HG03135 (cell line): ENCODE results near the gene TBX6.

Source experiments
- ATAC-seq: cut with Tn5 transposase; IDR thresholded peaks from one replicate; pipeline ENCODE4 v1.9.1; 2021; ENCODE audit warnings: mild to moderate bottlenecking, moderate library complexity; ENCODE audit not compliant: unreplicated experiment

The TBX6 gene

DNA sequence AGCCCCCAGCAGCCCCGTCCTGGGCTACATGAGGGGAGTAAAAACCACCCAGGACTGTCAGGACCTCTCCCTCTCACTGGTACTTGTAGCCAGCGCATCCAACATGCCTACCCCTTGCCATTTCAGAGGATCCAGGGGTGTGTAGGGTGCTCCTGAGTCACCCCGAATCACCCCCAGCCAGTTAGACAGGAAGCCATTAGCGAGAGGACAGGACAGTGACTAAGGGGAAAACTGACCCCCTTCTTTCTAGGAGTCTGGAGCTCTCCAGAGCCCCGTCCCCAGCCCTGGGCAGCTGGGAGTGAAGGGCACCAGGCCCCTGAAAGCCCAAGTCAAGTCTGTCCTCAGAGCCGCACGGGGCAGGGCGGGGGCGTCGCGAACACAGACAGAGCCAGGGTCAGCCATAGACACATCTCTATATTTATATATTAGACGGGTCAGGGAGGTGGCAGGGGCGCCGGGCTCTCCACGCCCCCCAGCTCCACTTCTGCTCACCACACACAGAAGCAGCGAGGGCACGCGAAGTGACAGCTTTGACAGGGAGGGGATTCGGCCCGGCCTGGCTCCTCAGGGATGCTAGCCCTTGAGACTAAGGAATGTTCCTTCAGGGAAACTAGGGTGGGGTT lies 22.1 kb upstream of the TBX6 start:
- no peak for ATAC-seq

GRCh38 chr16:30113031-30113710 lies 21.4 kb upstream of the TBX6 start, which contains the start of gene GDPD3:
Gene GDPD3, minus strand, starts transcription at chr16:30113537. Its CDS starts 59 bp downstream, at chr16:30113478.
- ATAC-seq, result no peak

DNA sequence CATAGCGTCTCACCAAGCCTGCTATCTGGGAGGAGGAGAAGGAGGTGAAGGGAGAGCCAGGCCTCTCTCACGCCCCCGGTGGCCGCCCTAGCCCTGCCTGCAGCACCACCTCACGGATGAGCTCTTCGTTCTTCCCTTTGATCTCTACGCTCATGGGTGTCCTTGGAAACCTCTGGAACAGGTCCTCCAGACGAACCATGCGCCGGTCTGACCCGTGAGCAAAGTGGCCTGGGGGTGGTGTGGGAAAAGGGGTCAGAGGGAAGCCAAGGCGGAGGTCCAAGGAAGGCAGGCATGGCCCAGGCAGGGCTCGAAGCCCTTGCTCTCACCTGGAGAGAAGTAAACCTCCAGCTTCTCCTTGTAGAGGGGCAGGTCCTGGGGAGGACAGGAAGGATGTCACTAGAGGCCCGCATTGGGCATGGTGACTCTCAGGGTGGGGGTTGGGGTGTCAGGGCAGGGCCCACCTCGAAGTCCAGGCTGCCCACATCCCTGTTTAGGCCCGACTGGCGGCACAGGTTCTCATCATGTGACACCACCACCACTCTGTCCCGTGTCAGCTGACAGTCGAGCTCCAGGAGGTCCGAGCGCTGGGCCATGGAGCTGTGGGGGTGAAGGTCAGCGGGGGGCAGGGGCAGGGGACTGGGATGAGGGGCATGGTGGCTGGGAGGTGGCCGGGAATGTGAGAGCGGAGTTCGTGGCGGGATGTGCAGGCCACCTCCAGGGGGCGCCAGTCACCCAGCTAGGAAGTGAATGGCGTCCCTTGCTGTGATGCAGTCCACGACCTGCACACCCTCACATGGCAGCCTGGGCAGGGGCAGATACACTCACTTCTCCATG lies 20.7 kb upstream of the TBX6 start:
- no peak for ATAC-seq

- no peak for ATAC-seq
These were observed 18.9 kb upstream of the TBX6 start for GRCh38 chr16:30110661-30111060.

DNA sequence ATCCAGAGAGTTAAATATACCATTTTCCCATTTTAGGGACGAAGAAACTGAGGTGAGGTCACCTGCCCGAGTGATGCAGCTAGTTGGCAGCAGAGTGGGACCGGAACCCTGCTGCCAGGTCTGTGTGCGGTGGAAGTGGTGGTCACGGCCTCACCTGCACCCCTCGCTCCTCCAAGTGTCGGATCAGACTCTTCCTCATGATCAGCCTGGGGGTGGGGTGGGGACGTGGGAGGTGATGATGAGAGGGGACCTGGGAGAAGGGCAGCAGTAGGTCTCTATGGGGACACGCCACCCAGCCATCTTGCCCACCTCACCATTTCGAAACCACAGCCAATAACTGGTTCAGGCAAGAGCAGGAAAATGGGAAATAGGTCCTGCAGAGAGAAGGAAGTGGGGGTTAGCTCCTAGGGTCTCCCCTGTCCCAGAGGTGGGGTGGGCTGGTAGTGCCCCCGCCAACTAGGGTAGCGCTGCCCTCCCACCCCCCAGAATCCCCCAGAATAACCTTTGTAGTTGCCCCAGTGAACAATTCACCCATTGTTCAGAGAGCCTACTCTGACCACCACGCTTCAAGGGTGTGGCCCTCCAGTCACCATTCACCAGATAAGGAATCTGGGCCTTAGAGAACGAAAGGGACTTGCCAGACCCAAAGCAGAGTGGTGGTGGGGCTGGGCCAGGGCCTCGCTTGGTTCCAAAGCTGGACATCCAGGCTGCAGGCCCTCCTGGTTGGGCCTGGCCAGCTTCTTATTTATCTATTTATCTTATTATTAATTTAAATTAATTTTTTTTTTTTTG lies 16.5 kb upstream of the TBX6 start:
- no peak for ATAC-seq

DNA sequence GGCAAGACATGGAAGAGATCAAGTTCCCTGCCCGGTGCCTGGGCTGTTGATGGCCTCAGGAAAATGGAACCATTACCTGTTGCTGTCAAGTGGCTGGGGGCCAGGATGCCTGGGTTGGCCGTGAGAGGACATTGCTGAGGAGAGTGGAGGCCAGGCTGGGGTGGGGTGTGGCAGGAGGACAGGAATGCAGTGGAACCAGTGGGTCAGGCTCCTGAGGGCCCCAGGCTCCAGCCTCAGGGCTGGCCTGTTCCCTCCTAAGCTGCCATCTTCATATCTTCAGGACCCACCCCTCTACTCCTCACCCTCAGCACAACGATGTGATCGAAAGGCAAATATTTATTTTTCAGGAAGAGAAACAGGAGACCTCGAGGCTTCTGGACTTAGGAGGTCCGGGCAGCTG lies 12.8 kb upstream of the TBX6 start:
- ATAC-seq, result no peak

DNA sequence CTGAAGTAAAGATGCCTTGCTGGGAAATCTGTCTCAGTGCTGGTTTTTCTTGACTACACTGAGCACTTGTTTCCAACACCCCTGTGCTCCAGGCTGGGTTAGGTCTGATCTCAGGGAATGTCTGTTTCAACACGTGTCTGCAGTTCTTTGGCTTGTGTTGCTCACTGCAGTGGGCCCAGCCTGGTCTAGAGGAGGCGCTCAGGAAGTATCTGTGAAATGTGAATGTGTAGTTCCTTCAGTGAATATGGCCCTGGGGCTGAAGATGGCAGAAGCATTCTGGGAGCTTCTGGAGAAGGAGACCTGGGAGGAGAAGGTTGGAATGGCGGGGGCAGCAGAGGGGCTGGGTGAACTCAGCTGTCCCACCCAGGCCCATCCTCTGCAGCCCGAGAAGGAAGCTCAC lies 12.4 kb upstream of the TBX6 start:
- no peak for ATAC-seq

- ATAC-seq, result no peak
These were observed 5.3 kb upstream of the TBX6 start for GRCh38 chr16:30096862-30097563.

GRCh38 chr16:30096105-30096861 lies 4.6 kb upstream of the TBX6 start, which contains the start of gene YPEL3:
Gene YPEL3, minus strand, starts transcription at chr16:30096213. Its CDS starts 731 bp downstream, at chr16:30095482.
- peak; percentile 36 for ATAC-seq

DNA sequence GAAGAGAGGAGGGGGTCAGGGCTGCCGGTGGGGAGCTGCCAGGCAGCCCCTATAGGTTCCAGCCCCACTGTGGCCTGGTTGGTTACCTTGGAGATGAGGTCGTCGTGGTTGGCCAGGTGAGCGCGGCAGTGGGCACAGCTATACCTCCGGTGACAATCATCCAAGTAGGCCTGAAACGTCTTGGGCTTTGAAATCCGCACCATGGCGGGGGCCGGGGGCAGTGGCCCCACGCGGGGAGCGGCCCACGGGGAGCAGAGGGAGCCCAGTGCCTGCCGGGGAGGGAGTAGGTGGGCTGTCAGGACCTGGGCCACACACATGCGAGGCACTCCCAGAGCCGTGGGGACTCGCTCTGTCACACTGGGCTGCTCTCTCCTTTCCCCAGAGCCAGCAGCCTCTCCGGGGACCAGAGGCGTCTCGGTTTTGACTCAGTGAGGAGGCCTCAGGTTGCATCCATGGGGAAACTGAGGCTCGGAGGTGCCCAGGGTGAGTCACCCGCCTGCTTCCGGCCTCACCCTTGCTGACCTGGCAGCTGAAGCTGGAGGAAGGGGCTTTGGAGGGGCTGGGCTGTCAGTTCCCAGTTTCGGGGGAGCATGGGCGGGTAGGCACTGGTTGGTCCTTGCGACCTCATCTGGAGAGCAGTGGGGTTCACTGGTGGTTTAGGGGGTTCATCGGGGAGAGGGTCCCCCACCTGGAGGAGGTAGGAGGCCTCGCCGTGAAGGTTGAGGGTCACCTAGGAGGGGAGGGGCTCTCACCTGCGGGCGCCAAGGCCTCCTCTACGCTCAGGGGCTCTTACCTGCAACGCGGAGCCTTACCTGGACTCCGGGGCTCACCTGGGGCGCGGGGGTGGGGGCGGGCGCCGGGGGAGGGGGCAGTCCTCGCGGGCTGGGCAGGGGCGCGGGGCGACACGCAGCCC lies 3.7 kb upstream of the TBX6 start:
- ATAC-seq, result no peak

DNA sequence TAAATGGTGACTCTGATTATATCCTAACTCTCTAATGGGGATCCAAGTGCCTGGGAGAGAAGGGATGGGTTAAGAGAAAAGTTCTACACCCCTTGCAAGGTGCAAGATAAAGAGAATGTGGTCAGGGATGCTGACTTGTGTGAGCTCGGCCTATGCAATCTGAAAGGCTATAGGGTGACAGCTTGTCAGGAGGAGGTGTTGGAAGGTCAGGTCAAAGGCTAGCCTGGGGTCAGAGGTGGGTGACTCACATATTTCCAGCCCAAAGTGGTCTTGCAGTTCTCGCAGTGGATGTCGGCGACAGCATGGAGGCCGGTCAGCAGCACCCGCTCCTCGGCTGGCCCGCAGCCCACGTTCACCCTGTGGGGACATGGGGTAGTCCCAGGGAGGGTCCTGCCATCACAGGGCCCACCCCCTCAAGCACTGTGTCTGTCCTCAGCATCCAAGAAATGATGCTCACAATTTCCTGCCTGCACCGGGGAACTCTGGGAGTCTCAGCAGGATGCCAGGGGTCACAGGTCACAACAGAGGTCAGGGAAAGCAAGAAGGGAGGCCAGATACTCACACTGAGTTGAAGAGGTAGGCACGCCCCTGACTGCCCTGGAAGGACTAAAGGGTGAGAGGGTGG lies 2.9 kb upstream of the TBX6 start:
- ATAC-seq, result no peak

DNA sequence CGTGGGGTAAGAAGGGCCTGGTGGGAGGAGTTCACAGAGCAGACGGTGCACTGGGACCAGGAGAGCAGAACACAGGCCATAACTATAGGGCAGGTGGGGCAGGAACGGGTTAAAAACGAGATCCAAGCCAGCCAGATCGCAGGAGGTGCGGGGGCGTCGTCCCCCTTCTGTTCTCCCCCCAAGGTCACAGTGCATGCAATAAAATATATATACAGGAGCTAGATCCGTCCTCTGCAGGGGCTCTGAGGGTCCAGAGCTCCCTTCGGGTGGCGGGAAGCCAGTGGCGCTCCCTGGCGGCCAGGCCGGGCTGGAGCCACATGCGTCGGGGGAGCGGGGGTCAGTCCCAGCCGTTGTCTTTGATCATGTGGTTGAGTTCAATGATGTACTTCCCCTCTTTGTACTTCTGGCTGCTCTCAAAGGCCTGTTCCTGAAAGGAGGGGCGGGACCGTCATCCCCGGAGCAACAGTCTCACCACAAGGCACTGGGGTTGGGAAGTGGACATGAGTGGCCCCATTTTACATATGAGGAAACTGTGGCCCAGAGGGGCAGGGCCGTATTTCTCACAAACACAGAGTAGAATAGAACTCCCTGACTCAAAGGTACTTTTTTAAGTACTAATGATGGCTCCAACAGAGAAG lies 768 bp upstream of the TBX6 start:
- ATAC-seq, result peak; percentile 41

- no peak for ATAC-seq
These were observed 953 bp downstream of the TBX6 start for GRCh38 chr16:30090610-30091331.

DNA sequence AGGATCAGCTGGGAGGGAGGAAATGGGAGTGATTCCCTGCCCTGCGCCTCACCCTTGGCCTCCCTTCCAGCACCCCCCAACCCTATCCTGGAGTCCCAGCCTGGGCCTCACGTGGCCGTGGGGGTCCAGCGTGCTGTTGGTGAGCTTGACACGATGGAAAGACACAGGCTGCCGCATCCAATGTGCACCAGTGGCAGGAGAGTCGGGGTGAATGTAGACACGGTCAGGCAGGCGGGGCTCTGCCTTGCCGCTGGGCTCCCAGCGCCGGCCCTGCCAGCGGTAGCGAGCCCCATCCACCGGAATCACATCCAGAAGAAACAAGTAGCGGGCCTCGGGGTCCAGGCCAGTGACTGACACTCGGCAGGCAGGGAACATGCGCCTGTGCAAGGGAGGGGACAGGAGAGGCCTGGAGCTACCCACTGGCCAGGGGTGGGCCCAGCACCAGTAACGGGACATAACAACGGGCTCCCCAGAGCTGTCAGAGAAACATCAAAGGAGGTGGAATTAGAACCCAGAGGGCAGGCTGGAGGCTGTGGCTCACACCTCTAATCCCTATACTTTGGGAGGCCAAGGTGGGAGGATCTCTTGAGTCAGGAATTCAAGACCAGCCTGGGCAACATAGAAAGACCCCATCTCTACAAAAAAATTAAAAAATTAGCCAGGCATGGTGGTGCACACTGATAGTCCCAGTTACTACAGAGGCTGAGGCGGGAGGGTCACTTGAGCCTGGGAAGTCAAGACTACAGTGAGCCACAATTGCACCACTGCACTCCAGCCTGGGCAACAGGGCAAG lies 2.7 kb downstream of the TBX6 start:
- ATAC-seq, result no peak

DNA sequence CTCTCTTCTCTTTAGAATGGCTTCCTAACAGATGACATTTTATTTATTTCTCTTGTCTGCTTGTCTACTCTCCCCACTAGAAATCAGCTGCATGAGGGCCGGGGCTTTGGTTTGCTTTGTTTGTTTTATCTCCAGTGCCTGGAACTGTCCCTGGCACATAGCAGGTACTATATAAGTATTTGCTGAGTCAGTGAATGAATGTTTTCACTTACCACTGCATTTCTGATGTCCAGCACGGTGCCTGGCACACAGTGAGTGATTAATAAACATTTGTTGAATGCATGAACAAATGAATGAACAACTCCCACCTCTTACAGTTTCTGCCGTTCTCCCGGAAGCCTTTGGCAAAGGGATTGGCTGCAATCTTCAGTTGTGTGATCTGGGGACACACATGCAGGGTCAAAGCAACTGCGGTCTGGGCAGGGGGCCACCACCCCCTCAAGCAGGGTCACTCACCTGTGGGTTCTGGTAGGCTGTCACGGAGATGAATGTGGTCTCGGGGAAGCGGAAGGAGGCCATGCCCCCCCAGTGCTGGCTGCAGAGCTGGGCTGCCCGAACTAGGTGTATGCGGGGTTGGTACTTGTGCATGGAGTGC lies 3.4 kb downstream of the TBX6 start:
- no peak for ATAC-seq
